Keratinocyte (primary cell): Measurements from ENCODE around the gene FRMD3. TPM values are rescaled to one million over a fixed set of nuclear protein-coding genes. Genes with fewer than 3 reads are reported as not detected.
"Not testable (repeated sequence)": the region's sequence is repeated elsewhere in the genome, so short reads cannot be mapped to it uniquely, and the experiment has no call there.

ENCODE experiments used
- DNase-seq: peaks from one replicate; pipeline ENCODE4 v3.0.0-alpha.2; 2011; ENCODE audit warnings: low read depth, missing footprints, low spot score
- FAIRE-seq: peaks from 2 replicates; lab custom pipeline; 2011; peaks lifted over from hg19 to GRCh38; lab: Jason Lieb, UNC
- H2AFZ ChIP-seq: 2 replicates; pipeline ENCODE4 v1.6.0; 2012; ENCODE audit warnings: low read length, control low read depth, inconsistent platforms; ENCODE audit not compliant: control insufficient read depth
- H3K27ac ChIP-seq: 2 replicates; pipeline ENCODE4 v1.5.1; 2011; ENCODE audit warnings: low read length; ENCODE audit not compliant: control insufficient read depth, insufficient read depth
- H3K27me3 ChIP-seq: 3 replicates; pipeline ENCODE4 v1.6.0; 2011; ENCODE audit warnings: low read length; ENCODE audit not compliant: control insufficient read depth, insufficient read depth; ENCODE audit errors: extremely low read depth
- H3K36me3 ChIP-seq, 2 experiments: 2 replicates in 1 of 2; 3 replicates in 1 of 2; pipeline ENCODE4 v1.5.1; 2011; ENCODE audit warnings: low read length in 2 of 2, mild to moderate bottlenecking in 1 of 2; ENCODE audit not compliant: control insufficient read depth in 2 of 2, insufficient read depth in 2 of 2; ENCODE audit errors: extremely low read depth in 1 of 2
- H3K4me1 ChIP-seq: 3 replicates; pipeline ENCODE4 v1.5.1; 2011; ENCODE audit warnings: low read length; ENCODE audit not compliant: control insufficient read depth, insufficient read depth; ENCODE audit errors: extremely low read depth
- H3K4me2 ChIP-seq: 3 replicates; pipeline ENCODE4 v1.6.0; 2011; ENCODE audit warnings: low read depth, low read length; ENCODE audit not compliant: control insufficient read depth, insufficient read depth; ENCODE audit errors: extremely low read depth
- H3K4me3 ChIP-seq, 3 experiments: fragments of 200-600 bp in 1 of 3; sonication (generic) in 1 of 3; 2 replicates in 2 of 3; 3 replicates in 1 of 3; pipeline ENCODE4 v1.5.1; 2011 to 2016; ENCODE audit warnings: low read length in 3 of 3, mild to moderate bottlenecking in 3 of 3, control low read depth in 2 of 3, inconsistent platforms in 1 of 3, low read depth in 1 of 3, mixed read lengths in 1 of 3, mixed run types in 1 of 3, moderate library complexity in 1 of 3; ENCODE audit not compliant: control insufficient read depth in 2 of 3, insufficient read depth in 2 of 3; ENCODE audit errors: extremely low read depth in 1 of 3
- H3K79me2 ChIP-seq: 2 replicates; pipeline ENCODE4 v1.6.0; 2012; ENCODE audit warnings: low read length; ENCODE audit not compliant: control insufficient read depth, insufficient read depth
- H3K9ac ChIP-seq: 3 replicates; pipeline ENCODE4 v1.6.0; 2011; ENCODE audit warnings: low read length; ENCODE audit not compliant: control insufficient read depth, insufficient read depth; ENCODE audit errors: extremely low read depth
- H3K9me1 ChIP-seq: 3 replicates; pipeline ENCODE4 v1.6.0; 2011; ENCODE audit warnings: low read length; ENCODE audit not compliant: control insufficient read depth, insufficient read depth; ENCODE audit errors: extremely low read depth
- H3K9me3 ChIP-seq: 2 replicates; pipeline ENCODE4 v1.5.1; 2012; ENCODE audit warnings: low read depth, low read length; ENCODE audit not compliant: control insufficient read depth
- H4K20me1 ChIP-seq: 3 replicates; pipeline ENCODE4 v1.6.0; 2011; ENCODE audit warnings: low read length; ENCODE audit not compliant: control insufficient read depth, insufficient read depth; ENCODE audit errors: extremely low read depth
- EZH2 ChIP-seq: IDR thresholded peaks from one replicate; pipeline ENCODE4 v1.6.1; 2012; ENCODE audit warnings: inconsistent platforms, mild to moderate bottlenecking, low read length, moderate library complexity
- dilution Hi-C: fragments of 300-500 bp; cut with MboI; formaldehyde crosslinking; loops from one replicate; pipeline ENCODE4 v1.7.0; 2020; ENCODE audit warnings: low sequenced_read_pairs; ENCODE audit not compliant: extremely low pct_ligation_motif_present
- polyA plus RNA-seq, 5 experiments: library from polyadenylated mRNA; depleted of rRNA in 3 of 5; stranded (reverse) in 3 of 5; stranded (forward) in 1 of 5; unstranded in 1 of 5; fragments of >200 nt; gene quantifications; 1 replicate in 1 of 5; 2 replicates in 3 of 5; 3 replicates in 1 of 5; pipeline versions ENCODE4 v1.2.1 to v1.2.3, GENCODE V29; 2011 to 2012; ENCODE audit warnings: missing spikeins in 2 of 5, low read depth in 1 of 5, low replicate concordance in 1 of 5
- TF ChIP-seq, protein P1 (sequence below), 3 experiments: IDR thresholded peaks in 1 of 3; conservative IDR thresholded peaks in 1 of 3; optimal IDR thresholded peaks in 1 of 3; 2 replicates in 2 of 3; 3 replicates in 1 of 3; pipeline versions ENCODE3 to v1.5.1; 2011; ENCODE audit warnings: low read length in 3 of 3, mild to moderate bottlenecking in 3 of 3, moderate library complexity in 2 of 3, control low read depth in 1 of 3, inconsistent platforms in 1 of 3; ENCODE audit not compliant: insufficient read depth in 2 of 3; ENCODE audit errors: extremely low read depth in 1 of 3

Gene FRMD3
- polyA plus RNA-seq, 1 donor (not counting 4 experiments of a cell fraction or from before 2014, with no cell fraction given) = 0.21 TPM

DNA sequence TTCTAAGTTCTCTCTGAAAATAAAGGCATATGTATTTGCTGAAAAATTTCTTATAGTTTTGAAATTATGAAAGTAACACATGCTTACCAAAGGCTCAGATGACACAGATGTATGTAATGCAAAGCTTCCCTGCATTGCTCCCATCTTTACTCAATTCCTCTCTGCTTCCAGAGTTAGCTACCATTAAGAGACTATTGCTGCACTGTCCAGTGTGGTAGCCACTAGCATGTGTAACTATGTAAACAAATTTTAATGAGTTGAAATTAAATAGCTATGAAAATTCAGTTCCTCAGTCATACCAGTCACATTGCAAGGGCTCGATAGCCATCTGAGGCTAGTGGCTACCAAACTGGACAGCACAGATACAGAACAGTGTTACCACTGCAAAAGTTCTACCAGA lies 17.9 kb downstream of the FRMD3 start:
- no peaks in the 10 kb centered on the region for H4K20me1 ChIP-seq
- FAIRE-seq = no peak
- H2AFZ ChIP-seq = no peak overlapping the region

DNA sequence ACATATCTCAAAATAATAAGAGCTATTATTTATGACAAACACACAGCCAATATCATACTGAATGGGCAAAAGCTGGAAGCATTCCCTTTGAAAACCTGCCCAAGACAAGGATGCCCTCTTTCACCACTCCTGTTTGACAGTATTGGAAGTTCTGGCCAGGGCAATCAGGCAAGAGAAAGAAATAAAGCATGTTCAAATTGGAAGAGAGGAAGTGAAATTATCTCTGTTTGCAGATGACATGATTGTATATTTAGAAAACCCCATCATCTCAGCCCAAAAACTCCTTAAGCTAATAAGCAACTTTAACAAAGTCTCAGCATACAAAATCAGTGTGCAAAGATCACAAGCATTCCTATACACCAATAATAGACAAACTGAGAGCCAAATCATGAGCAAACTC lies 20.2 kb downstream of the FRMD3 start:
- H3K4me2 ChIP-seq, H3K9me1 ChIP-seq, H3K36me3 ChIP-seq, H2AFZ ChIP-seq, H4K20me1 ChIP-seq, H3K79me2 ChIP-seq, H3K9me3 ChIP-seq, dilution Hi-C loops, DNase-seq, H3K9ac ChIP-seq, H3K4me3 ChIP-seq, H3K27ac ChIP-seq, H3K4me1 ChIP-seq, FAIRE-seq, H3K27me3 ChIP-seq: not testable (repeated sequence)

More for the DNA sequence above, 17.9 kb downstream of the FRMD3 start:
- Histone ChIP-seq H3K79me2 (no peaks in the 10 kb centered on the region), H3K9me1 (no peaks in the 10 kb centered on the region), H3K9ac (no peak overlapping the region), H3K36me3 (no peaks in the 10 kb centered on the region), H3K4me2 (no peak overlapping the region), H3K4me1 (no peaks in the 10 kb centered on the region), H3K27ac (no peak overlapping the region), H3K9me3 (no peaks in the 10 kb centered on the region), H3K4me3 (no peak overlapping the region), H3K27me3 (no peaks in the 10 kb centered on the region)
- DNase-seq = no peak
- TF ChIP-seq, protein P1, sequence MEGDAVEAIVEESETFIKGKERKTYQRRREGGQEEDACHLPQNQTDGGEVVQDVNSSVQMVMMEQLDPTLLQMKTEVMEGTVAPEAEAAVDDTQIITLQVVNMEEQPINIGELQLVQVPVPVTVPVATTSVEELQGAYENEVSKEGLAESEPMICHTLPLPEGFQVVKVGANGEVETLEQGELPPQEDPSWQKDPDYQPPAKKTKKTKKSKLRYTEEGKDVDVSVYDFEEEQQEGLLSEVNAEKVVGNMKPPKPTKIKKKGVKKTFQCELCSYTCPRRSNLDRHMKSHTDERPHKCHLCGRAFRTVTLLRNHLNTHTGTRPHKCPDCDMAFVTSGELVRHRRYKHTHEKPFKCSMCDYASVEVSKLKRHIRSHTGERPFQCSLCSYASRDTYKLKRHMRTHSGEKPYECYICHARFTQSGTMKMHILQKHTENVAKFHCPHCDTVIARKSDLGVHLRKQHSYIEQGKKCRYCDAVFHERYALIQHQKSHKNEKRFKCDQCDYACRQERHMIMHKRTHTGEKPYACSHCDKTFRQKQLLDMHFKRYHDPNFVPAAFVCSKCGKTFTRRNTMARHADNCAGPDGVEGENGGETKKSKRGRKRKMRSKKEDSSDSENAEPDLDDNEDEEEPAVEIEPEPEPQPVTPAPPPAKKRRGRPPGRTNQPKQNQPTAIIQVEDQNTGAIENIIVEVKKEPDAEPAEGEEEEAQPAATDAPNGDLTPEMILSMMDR (optimal IDR thresholded peaks at IDR 0.05 in 1 of 3, IDR thresholded peaks at IDR 0.05 in 1 of 3, conservative IDR thresholded peaks at IDR 0.05 in 1 of 3; ENCODE audit: extremely low read depth in 1 of 3, insufficient read depth in 2 of 3, low read length in 3 of 3) = no peak
- no peak for TF ChIP-seq EZH2
- dilution Hi-C loops = no loop called here

DNA sequence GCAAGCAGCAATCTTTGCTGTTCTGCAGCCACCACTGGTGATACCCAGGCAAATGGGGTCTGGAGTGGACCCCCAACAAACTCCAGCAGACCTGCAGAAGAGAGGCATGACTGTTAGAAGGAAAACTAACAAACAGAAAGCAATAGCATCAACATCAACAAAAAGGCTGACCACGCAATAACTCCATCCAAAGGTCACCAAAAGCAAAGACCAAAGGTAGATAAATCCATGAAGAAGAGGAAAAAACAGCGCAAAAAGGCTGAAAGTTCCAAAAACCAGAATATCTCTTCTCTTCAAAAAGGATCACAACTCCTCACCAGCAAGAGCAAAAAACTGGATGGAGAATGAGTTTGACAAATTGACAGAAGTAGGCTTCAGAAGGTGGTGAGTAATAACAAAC lies 23.4 kb downstream of the FRMD3 start:
- H3K9me1 ChIP-seq = no peaks in the 10 kb centered on the region

More for the DNA sequence above, 23.4 kb downstream of the FRMD3 start:
- Histone ChIP-seq H3K36me3 (no peaks in the 10 kb centered on the region), H3K27ac (no peak overlapping the region), H4K20me1 (no peaks in the 10 kb centered on the region), H3K4me2 (no peak overlapping the region), H2AFZ (no peak overlapping the region), H3K27me3 (no peaks in the 10 kb centered on the region), H3K9me3 (no peaks in the 10 kb centered on the region), H3K79me2 (no peaks in the 10 kb centered on the region), H3K4me1 (no peaks in the 10 kb centered on the region), H3K9ac (no peak overlapping the region), H3K4me3 (no peak overlapping the region)
- no peak for TF ChIP-seq EZH2
- TF ChIP-seq, protein P1 (optimal IDR thresholded peaks at IDR 0.05 in 1 of 3, IDR thresholded peaks at IDR 0.05 in 1 of 3, conservative IDR thresholded peaks at IDR 0.05 in 1 of 3; ENCODE audit: extremely low read depth in 1 of 3, insufficient read depth in 2 of 3, low read length in 3 of 3) = no peak
- no peak for FAIRE-seq
- dilution Hi-C loops = no loop called here
- DNase-seq = no peak
